Skeletal muscle tissue (tissue), 4 donors: Measurements from ENCODE around the gene PLCD1. TPM values are rescaled to one million over a fixed set of nuclear protein-coding genes. Genes with fewer than 3 reads are reported as not detected.

Source experiments
- H3K27ac ChIP-seq: one replicate; pipeline ENCODE4 v1.7.0; 2013; ENCODE audit warnings: mild to moderate bottlenecking, low read depth, low read length, inconsistent platforms
- H3K27me3 ChIP-seq, 3 donors: one replicate each; pipeline ENCODE4 v1.7.0; 2013; ENCODE audit warnings: low read length in 3 of 3; ENCODE audit not compliant: control insufficient read depth in 3 of 3, insufficient read depth in 3 of 3
- H3K36me3 ChIP-seq, 3 donors: one replicate each; pipeline ENCODE4 v1.7.0; 2013; ENCODE audit warnings: low read length in 3 of 3; ENCODE audit not compliant: control insufficient read depth in 3 of 3, insufficient read depth in 3 of 3
- H3K4me1 ChIP-seq, 3 donors: one replicate each; pipeline ENCODE4 v1.7.0; 2013; ENCODE audit warnings: low read length in 3 of 3, mild to moderate bottlenecking in 3 of 3; ENCODE audit not compliant: control insufficient read depth in 3 of 3, insufficient read depth in 3 of 3
- H3K4me3 ChIP-seq, 3 donors: one replicate each; pipeline ENCODE4 v1.7.0; 2013; ENCODE audit warnings: low read length in 3 of 3
- H3K9ac ChIP-seq, 3 donors: one replicate each; pipeline ENCODE4 v1.7.0; 2013; ENCODE audit warnings: low read length in 3 of 3, mild to moderate bottlenecking in 3 of 3, moderate library complexity in 2 of 3, low read depth in 1 of 3
- H3K9me3 ChIP-seq, 3 donors: one replicate each; pipeline ENCODE4 v1.7.0; 2013; ENCODE audit warnings: low read length in 3 of 3; ENCODE audit not compliant: control insufficient read depth in 3 of 3
- total RNA-seq: library from RNA; depleted of rRNA; stranded (reverse); fragments of >200 nt; gene quantifications from one replicate; pipeline ENCODE4 v1.2.3, GENCODE V29; 2014
- donor health status: Osteomylitis.

The PLCD1 gene
- total RNA-seq, 1 donor from 2014 or later: 9.4 TPM

- no peak overlapping the region for H3K9ac ChIP-seq
- no peak overlapping the region for H3K27ac ChIP-seq
- H3K36me3 ChIP-seq: peaks cover 2 to 8% (median 4%) of the 10 kb centered on the region in 3 donors
- peaks cover 11 to 31% (median 24%) of the 10 kb centered on the region in 3 donors for H3K4me1 ChIP-seq
- H3K4me3 ChIP-seq: no peak overlapping the region
- no peaks in the 10 kb centered on the region for H3K9me3 ChIP-seq
- no peaks in the 10 kb centered on the region for H3K27me3 ChIP-seq
Observed at GRCh38 chr3:38001456-38002081, 27.9 kb downstream of the PLCD1 start.

DNA sequence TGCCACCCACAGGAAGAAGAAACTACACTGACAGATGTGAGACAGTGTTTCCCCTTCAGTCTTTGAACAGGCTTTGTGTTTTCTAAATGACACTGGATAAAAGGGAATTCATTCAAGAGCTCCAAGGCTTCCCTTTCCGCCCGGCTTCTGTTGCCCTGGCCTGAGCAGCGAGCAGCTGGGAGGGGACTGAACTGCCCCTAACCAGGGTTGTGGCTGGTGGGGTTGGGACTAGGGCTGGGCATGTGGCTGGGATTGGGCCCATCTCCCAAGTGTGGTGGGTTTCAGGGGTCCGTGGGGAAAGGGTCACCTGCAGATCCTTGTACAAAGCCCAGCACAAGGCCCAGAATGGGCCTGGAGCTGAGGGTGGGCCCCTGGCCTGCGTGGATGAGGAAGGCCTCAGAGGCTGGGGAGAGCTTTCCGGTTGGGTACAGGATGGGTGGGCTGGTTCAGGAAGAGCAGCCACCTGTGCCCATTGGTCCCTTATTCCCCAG lies 28.4 kb downstream of the PLCD1 start:
- Histone ChIP-seq H3K9ac (peak overlapping the region in 1 of 3 donors; percentile 14), H3K4me1 (peaks cover 11 to 31% (median 24%) of the 10 kb centered on the region in 3 donors), H3K9me3 (no peaks in the 10 kb centered on the region), H3K36me3 (peaks cover 2 to 8% (median 4%) of the 10 kb centered on the region in 3 donors), H3K27ac (no peak overlapping the region), H3K27me3 (no peaks in the 10 kb centered on the region), H3K4me3 (no peak overlapping the region)

GRCh38 chr3:38000242-38000916 lies 29.1 kb downstream of the PLCD1 start:
- Histone ChIP-seq H3K9ac (peak overlapping the region in 1 of 3 donors; percentile 14), H3K4me1 (peaks cover 11 to 31% (median 24%) of the 10 kb centered on the region in 3 donors), H3K9me3 (no peaks in the 10 kb centered on the region), H3K27ac (no peak overlapping the region), H3K4me3 (no peak overlapping the region), H3K27me3 (no peaks in the 10 kb centered on the region), H3K36me3 (peaks cover 2 to 6% (median 4%) of the 10 kb centered on the region in 3 donors)

DNA sequence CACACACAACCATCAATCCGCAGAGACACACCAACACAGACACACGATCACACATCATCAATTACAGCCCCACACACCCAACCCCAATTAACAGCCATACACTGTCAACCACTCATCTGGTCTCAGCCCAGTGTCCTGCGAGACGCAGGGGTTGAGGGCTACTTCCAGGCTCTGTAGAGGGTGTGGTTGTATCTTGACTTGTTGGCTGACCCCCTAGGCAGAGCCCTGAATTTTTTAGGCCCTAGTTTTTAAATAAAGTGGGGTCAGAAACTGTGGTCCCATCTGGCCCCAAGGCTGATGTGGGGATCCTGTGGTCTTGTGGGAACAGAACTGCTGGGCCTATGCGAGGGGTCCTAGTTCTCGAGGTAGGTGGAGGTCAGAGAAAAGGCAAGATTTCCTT lies 29.6 kb downstream of the PLCD1 start:
- Histone ChIP-seq H3K4me3 (no peak overlapping the region), H3K9ac (no peak overlapping the region), H3K36me3 (peaks cover 2 to 6% (median 4%) of the 10 kb centered on the region in 3 donors), H3K27ac (no peak overlapping the region), H3K9me3 (no peaks in the 10 kb centered on the region), H3K27me3 (no peaks in the 10 kb centered on the region), H3K4me1 (peaks cover 11 to 29% (median 22%) of the 10 kb centered on the region in 3 donors)

GRCh38 chr3:37997791-37998370 lies 31.6 kb downstream of the PLCD1 start:
- H3K36me3 ChIP-seq: peaks cover 2 to 6% (median 4%) of the 10 kb centered on the region in 3 donors
- H3K9ac ChIP-seq: peak overlapping the region in 1 of 3 donors; percentile 90
- no peak overlapping the region for H3K4me3 ChIP-seq
- no peaks in the 10 kb centered on the region for H3K27me3 ChIP-seq
- peak overlapping the region; percentile 82 for H3K27ac ChIP-seq
- peaks cover 12 to 28% (median 21%) of the 10 kb centered on the region in 3 donors for H3K4me1 ChIP-seq
- H3K9me3 ChIP-seq: no peaks in the 10 kb centered on the region

- H3K9ac ChIP-seq: no peak overlapping the region
- no peaks in the 10 kb centered on the region for H3K9me3 ChIP-seq
- no peak overlapping the region for H3K27ac ChIP-seq
- no peak overlapping the region for H3K4me3 ChIP-seq
- peaks cover 12 to 28% (median 21%) of the 10 kb centered on the region in 3 donors for H3K4me1 ChIP-seq
- H3K27me3 ChIP-seq: no peaks in the 10 kb centered on the region
- peaks cover 2 to 6% (median 3%) of the 10 kb centered on the region in 3 donors for H3K36me3 ChIP-seq
Observed at GRCh38 chr3:37997342-37997741, 32.1 kb downstream of the PLCD1 start.

DNA sequence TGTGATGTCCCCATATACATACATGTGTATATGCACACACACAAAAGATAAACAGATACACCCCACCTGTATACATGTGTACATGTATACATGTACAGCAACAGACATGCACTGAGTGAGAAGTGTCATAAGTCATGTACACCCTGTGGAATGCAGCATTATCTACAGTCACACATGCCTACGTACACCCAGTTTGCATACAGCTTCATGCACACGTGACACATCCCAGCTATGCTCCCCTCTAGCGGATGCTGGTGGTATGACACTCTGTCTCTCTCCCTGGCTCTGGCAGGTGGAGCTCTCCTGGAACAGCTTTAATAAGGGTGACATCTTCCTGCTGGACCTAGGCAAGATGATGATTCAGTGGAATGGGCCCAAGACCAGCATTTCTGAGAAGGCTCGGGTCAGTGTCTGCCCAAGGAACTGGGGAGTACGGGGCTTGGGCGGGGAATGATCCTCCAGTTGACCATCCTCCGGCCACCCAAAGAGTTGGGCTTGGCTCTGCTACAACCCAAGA lies 32.6 kb downstream of the PLCD1 start:
- Histone ChIP-seq H3K27ac (no peak overlapping the region), H3K4me1 (peaks cover 12 to 28% (median 21%) of the 10 kb centered on the region in 3 donors), H3K9me3 (no peaks in the 10 kb centered on the region)

GRCh38 chr3:37995652-37996641 lies 33.5 kb downstream of the PLCD1 start:
- no peak overlapping the region for H3K4me3 ChIP-seq
- peaks cover 12 to 28% (median 21%) of the 10 kb centered on the region in 3 donors for H3K4me1 ChIP-seq
- no peak overlapping the region for H3K27ac ChIP-seq
- H3K36me3 ChIP-seq: no peaks in the 10 kb centered on the region
- H3K9me3 ChIP-seq: no peaks in the 10 kb centered on the region
- no peak overlapping the region for H3K9ac ChIP-seq
- no peaks in the 10 kb centered on the region for H3K27me3 ChIP-seq

More for the DNA sequence above, 32.6 kb downstream of the PLCD1 start:
- H3K27me3 ChIP-seq: no peaks in the 10 kb centered on the region
- H3K9ac ChIP-seq: no peak overlapping the region
- H3K36me3 ChIP-seq: peaks cover 0 to 3% (median 2%) of the 10 kb centered on the region in 3 donors
- H3K4me3 ChIP-seq: no peak overlapping the region

GRCh38 chr3:37994639-37994972 lies 34.8 kb downstream of the PLCD1 start:
- Histone ChIP-seq H3K4me1 (peaks cover 12 to 27% (median 21%) of the 10 kb centered on the region in 3 donors), H3K27me3 (no peaks in the 10 kb centered on the region), H3K4me3 (peak overlapping the region; percentile 78 to 81 (median 79)), H3K9ac (peak overlapping the region in 2 of 3 donors; percentile 59 to 85), H3K27ac (peak overlapping the region; percentile 59), H3K9me3 (no peaks in the 10 kb centered on the region), H3K36me3 (no peaks in the 10 kb centered on the region)
